GM21576 (cell line): Measurements from ENCODE around the gene EXOC3.
"Not testable (repeated sequence)": the region's sequence is repeated elsewhere in the genome, so short reads cannot be mapped to it uniquely, and the experiment has no call there.

Experiments
- ATAC-seq: cut with Tn5 transposase; IDR thresholded peaks from one replicate; pipeline ENCODE4 v1.9.1; 2021; ENCODE audit warnings: mild to moderate bottlenecking, moderate library complexity; ENCODE audit not compliant: unreplicated experiment

EXOC3 gene

GRCh38 chr5:499233-500209 is 56.5 kb downstream of the EXOC3 start:
- no peak for ATAC-seq

- no peak for ATAC-seq
These were observed 57.5 kb downstream of the EXOC3 start for GRCh38 chr5:500491-500890.

GRCh38 chr5:501105-501830 is 58.3 kb downstream of the EXOC3 start:
- ATAC-seq: no peak

GRCh38 chr5:501831-502184 is 58.8 kb downstream of the EXOC3 start:
- no peak for ATAC-seq

DNA sequence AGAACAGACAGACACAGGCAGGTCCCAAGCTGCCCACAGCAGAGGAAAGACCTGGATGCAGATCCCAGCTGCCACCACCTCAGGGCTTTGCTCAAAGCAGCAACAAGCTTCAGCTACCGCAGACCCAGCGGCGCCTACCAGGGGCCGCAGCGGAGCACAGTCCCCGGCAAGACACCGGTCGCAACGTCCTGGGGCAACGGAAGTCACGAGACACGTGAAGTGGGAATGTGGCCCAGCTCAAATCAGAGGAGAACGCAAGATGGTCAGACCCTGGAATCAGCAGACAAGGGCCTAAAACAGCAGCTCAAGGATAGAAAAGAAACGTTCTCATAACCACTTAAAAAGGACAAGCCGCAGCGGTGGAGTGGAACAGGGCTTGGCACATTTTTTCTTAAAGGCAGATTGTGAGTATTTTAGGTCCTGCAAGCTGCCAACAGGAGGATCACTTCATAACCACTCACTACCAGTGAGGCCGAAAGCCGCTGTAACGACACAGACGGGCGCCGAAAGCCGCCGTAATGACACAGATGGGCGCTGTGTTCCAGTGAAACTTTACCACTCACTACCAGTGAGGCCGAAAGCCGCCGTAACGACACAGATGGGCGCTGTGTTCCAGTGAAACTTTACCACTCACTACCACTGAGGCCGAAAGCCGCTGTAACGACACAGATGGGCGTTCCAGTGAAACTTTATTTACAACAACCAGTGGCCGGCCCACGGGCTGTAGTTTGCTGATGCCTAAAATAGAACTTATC is 59.5 kb downstream of the EXOC3 start:
- no peak for ATAC-seq

DNA sequence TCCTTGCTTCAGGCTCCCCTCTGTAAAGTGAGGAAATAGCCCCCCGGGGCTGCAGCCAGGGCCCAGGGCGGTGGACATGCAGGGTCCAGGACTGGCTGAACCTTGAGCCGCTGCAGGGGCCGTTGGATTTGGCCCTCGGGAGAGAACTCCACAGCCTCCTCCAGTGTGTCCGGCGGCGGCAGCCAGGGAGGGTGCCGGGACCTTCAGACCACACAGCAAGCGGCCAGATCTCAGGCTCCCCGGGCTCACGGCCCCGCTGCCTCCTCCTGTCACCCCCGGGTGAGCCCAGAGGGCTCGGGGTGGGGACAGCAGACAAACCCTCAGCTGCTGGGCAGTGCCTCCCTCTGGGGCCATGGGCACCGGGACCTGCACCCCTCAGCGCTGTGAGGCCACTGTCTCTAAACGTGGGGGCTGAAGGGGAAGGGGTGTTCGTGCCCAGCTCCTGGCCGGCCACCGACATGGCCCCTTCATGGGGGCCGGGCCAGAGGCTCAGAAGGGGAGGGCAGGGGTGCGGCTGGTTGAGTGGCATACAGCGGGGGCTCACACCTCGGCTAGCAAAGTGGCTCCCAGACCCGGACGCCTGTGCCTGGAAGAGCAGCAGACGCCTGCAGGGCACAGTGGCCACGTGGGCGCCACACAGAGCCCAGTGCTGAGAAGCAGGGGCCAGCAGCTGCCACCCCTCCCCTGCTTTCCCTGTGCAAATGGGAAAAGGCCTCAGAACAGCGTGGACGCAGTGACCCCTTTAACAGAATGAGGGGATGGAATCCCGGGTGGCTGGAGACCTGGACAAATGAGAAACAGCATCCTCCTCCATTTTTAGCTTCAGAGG is 61.6 kb downstream of the EXOC3 start:
- no peak for ATAC-seq

GRCh38 chr5:505951-506525 is 63.1 kb downstream of the EXOC3 start:
- ATAC-seq: no peak

DNA sequence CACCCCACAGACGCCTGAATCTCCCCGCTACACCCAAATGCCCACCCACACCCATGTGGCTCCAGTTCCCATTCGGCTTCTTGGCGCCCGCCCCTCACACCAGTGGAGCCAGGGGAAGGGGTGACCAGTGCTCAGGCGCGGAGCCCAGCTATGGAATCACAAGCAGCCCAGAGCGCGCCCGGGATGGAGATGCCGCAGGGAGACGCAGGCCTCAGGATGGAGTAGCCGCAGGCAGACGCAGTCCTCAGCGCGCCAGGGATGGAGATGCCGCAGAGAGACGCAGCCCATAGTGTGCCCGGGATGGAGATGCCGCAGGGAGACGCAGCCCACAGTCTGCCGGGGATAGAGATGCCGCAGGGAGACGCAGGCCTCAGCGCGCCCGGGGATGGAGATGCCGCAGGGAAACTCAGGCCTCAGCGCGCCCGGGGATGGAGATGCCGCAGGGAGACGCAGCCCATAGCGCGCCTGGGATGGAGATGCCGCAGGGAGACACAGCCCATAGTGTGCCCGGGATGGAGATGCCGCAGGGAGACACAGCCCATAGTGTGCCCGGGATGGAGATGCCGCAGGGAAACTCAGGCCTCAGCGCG is 65.1 kb downstream of the EXOC3 start:
- ATAC-seq: not testable (repeated sequence)

GRCh38 chr5:509611-510185 is 66.7 kb downstream of the EXOC3 start:
- ATAC-seq: no peak

DNA sequence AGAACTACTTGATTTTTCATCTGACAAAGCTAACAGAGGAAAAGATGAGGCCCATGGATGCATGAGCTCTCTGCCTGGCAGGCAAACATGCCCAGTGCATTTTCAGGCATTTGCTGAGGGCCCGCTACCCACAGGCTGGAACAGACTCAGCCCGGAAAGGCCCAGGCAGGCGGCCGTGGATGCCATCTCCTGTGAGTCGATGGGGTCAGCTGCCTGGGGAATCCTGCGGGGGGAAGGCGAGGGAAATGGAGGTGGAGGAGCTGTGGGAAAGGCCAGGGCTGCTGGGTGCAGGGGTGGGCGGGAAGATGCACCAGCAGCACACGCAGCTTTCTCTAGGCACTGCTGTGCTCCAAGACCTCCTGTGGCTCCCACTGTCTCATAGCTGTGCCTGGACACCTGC is 67.5 kb downstream of the EXOC3 start:
- ATAC-seq: no peak

DNA sequence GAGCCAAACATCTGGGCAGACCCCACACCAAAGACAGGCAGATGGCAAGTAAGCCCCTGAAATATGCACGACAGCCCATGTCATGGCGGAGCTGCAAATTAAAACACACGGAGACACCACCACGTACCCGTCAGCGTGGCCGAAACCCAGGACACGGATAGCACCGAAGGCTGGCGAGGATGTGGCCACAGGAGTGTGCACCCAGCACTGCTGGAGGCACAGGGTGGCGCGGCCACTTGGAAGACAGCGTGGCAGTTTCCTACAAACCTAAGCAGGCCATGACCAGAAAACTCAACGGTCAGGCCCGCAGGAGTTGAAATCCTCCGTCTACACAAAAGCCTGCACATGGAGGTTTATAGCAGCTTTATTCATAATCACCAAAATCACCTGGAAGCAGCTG is 68.5 kb downstream of the EXOC3 start:
- ATAC-seq: no peak

- ATAC-seq: no peak
These were observed 70.5 kb downstream of the EXOC3 start for GRCh38 chr5:513216-514100.

GRCh38 chr5:514101-514485 is 71.1 kb downstream of the EXOC3 start:
- ATAC-seq: no peak

- ATAC-seq: no peak
These were observed 71.7 kb downstream of the EXOC3 start for GRCh38 chr5:514673-515072.

DNA sequence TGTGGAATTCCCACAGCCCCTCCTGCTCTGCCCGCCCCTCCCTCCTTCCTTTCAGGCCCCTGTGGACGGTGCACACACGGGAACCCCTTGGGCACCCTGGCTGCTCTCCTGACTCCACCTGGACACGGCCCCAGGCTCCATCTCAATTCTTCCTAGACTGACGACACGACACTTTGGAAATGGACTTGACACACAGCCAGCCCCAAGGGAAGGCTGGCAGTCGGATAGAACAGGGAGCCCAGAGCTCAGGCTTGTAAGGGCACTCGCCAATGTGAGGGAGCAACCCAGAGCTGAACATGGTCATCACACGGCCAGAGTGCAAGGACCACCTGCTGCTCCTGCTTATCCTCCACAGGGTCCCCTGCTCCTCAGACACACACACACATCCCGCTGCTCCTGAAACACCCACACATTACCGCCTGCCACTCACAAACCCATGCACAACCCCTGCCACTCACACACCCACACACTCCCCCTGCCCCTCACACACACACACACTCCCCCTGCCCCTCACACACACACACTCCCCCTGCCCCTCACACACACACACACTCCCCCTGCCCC is 72.4 kb downstream of the EXOC3 start:
- ATAC-seq: no peak

DNA sequence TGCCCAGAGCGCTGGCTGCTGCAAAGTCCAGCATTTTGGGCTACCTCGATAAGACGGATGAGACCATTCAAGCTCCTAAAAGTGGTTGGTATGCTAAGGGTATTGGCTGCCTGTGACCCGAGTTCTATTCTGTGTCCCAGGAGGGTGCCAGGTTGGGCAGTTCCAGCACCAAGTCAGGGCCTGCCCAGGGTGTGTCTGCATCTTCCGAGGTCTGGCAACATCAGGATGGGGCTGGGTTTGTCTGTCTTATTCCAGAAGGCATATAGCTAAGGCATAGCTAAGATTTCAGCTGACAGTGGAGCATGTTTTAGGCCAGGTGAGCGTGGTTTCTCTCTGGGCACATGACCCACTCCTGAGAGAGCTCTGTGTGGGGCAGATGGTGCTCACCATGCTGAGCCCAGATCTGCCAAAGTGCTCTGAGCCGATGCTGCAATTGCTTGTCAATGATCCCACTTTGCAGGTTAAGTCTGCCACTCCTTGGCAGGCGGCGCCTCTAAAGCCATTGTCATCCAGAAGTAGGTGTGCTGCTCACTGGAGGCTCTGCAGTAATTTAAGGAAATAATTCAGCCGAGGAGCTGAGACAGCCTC is 73.5 kb downstream of the EXOC3 start:
- no peak for ATAC-seq
